Measurements from ENCODE around the gene SFXN2.
A peak's percentile ranks its signal among the peaks of the same experiment; 100 is the strongest.
"Not testable (repeated sequence)": the region's sequence is repeated elsewhere in the genome, so short reads cannot be mapped to it uniquely, and the experiment has no call there.

The SFXN2 gene

GRCh38 chr10:102714621-102715455 lies at the start of gene SFXN2:
TSS of gene SFXN2 (plus strand) at chr10:102714636. CDS start at chr10:102726637, 12,001 bp downstream.
- peak; percentile 72 for DNase-seq (ENCODE audit: low spot score)

- DNase-seq (ENCODE audit: low spot score), result no peak
Measured at GRCh38 chr10:102665904-102666509, 48.4 kb upstream of the SFXN2 start.

DNA sequence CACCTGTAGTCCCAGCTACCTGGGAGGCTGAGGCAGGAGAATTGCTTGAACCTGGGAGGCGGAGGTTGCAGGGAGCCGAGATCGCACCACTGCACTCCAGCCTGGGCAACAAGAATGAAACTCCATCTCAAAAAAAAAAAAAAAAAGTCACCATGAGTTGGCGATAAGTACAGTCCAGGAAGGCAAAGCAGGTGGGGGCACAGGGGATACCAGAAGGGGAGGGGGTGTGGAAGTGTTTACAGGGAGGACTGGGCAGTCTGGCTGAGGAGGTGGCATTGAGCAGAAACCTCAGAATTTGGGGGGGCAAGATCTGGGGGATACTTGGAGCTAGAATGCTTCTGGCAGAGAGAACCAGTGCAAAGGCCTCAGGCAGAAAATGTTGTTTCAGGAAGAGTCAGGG lies 47.0 kb upstream of the SFXN2 start:
- DNase-seq (ENCODE audit: low spot score), result not testable (repeated sequence)

DNA sequence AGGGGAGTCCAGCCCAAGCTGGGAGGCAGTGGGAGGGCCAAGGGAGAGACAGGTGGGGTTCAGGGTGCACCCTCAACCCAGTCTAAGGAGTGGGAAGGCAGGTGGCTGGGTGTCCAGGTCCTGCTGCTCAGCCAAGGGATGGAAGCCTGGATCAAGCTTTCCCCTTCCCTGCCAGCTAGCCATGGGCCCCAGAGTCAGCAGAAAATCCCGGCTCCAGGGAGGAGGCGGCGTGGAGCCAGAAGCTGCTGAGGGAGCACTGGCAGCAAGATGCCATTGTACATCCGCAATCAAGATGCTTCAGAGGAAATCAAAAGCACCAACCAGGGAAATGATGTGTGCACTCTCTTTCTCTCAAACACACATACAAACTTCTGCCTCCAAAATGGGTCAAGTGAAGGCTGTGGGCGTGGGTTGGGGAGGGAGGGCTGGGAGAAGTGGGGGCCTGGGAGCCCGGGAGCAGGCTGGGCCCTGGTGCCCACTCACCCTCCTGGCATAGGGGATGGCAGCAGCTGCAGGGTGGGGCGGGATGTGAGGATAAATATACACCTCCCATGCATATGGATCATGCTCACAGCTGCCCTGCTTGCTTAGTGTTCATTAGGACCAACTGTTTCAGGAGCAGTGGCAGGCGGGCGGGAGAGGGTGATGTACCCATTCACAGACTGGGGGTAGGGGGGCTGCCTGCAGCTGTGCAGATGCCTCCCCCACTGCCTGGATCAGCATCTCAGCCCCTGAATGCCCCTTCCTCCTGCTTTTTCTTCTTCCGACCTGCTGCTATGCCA lies 45.9 kb upstream of the SFXN2 start:
- DNase-seq (ENCODE audit: low spot score), result no peak

- peak; percentile 58 for DNase-seq (ENCODE audit: low spot score)
Measured at GRCh38 chr10:102669206-102670064, 45.0 kb upstream of the SFXN2 start.

DNA sequence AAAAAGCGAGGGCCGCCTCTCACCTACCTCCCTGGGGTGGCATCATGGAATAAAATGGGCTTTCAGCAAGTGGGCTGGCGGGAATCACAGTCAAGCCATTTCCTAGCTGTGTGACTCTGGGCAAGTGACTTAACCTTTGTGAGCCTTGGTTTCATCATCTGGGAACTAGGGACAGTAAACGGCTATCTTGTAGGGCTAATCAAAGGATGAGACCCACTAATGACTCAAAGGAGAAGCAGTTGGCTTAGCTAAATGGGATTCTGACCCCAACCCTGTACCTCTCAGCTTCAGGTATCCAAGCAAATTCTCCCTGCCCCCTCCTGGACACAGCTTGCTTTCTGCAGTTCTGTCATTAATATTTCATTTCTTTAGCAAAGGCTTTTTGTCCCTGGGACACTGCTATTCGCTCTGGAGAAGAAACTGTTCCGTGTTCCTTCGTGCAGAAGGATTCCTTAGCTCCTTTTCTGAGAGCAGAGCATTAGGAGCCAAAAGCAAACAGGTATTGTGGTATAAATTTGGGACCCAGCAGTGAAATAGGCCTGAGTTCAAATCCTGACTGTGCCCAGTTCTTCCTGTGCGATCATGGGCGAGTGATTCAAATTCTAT lies 44.3 kb upstream of the SFXN2 start:
- DNase-seq (ENCODE audit: low spot score), result no peak

GRCh38 chr10:102670871-102671434 lies 43.5 kb upstream of the SFXN2 start:
- DNase-seq (ENCODE audit: low spot score), result no peak

DNA sequence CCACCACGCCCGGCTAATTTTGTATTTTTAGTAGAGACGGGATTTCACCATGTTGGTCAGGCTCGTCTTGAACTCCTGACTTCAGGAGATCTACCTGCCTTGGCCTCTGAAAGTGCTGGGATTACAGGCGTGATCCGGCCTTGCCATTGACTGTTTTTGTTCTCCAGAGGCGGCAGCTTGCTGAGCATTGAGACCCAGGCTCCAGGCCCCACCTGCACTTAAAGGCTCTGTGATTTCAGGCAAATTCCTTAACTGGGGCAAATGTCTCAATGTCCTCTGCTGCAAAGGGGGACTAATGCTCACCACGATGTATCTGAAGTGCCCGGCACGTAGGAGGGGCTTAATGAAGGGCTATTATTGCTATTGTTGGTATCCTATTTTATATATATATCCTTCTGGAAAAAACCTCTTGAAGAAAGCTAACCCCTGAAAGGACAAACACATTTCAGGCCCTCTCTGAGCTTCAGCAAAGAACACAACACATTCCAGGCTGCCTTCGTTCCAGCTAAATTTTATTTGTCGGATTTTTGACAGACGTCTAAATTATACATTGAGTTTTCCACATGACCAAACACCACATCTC lies 41.1 kb upstream of the SFXN2 start:
- no peak for DNase-seq (ENCODE audit: low spot score)

- no peak for DNase-seq (ENCODE audit: low spot score)
Measured at GRCh38 chr10:102673819-102674511, 40.5 kb upstream of the SFXN2 start.

DNA sequence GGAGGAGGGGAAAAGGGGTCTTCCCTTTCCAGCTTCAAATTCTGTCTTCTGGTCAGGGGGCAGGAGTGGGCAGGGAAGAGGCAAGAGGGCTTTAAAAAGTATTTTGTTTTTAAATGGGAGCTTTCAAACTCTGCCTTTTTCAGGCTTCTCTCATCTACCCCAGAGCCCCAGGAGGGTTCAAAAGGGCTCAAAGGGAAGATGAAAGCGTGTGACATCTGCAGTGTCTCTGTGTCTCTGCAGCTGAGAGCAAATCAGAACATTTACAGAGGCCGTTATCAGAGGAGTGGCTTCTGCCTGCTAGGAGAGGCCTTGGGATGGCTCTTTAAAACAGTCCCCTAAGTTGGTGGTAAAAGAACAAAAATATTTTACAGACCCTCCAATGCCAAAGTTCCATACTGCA lies 39.9 kb upstream of the SFXN2 start:
- no peak for DNase-seq (ENCODE audit: low spot score)

DNA sequence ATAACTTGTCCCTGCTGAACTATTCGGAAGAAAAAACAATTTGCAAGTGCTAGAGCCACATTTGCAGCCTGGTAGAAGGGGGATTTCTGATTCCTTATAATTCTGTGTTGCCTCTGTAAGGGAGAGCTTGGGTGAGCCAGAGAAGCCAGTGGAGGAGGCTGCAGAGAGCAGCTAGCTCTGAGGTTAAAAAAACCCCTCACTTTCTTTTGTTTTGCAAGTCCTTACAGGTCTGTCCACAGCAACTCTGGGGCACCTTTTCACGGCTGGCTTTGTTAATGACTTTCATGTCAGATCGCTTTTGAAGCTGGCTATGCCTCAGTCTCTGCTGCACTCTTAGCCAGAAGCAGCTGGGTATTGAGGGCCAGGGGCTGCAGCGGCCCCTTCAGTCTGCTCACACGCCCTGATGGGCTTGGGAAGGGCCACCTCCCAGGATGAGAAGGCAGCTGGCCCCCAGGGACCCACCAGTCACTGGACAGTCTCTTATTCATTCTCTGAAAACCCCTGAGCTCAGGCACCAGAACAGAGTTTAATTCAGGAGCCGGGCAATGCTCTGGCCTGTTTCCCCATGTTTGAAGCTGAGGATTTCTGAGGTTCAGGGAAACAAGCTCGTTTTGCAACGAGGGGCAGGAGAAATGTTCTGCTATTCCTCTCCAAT lies 39.3 kb upstream of the SFXN2 start:
- DNase-seq (ENCODE audit: low spot score), result no peak

DNA sequence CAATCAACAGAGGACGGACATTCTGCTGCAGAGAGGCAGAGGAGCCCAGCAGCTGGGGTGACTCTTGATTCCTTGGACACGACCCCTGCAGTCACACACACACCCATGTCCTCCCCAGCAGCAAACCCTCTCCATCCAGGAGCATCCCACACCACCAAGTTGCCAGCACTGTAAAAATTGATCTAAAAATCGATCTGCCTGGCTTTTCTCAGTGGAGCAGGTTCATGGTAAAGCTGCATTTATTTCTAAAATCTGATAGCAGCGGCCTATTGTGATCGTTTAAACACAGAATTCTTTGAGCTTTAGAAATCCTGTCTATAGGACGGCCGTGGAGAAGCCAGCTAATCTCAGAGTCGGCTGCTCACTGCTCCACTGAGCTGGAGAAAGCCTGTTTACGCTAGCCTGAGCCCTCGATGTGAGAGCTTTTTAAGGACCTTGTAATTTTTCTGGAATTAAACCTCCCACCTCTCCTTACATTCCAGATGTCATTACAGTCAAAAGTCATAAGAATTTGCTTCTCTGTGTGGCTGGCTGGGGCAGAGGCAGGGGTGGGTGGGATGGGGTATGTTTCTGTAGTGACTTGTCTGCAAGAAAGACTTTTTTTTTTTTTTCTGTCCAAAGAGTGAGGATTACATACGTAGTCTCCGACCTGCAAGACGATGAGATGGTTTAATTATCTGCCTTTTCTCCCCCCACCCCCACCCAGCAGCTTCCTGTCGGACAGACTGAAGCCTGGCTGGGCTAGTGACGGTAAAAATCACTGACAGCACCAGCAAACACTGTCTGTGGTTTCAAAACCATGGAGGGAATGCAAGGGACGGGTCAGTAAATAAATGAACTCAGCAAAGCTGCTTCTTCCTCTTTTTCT lies 38.5 kb upstream of the SFXN2 start:
- peak; percentile 48 for DNase-seq (ENCODE audit: low spot score)

- DNase-seq (ENCODE audit: low spot score), result no peak
Measured at GRCh38 chr10:102676534-102677315, 37.7 kb upstream of the SFXN2 start.

DNA sequence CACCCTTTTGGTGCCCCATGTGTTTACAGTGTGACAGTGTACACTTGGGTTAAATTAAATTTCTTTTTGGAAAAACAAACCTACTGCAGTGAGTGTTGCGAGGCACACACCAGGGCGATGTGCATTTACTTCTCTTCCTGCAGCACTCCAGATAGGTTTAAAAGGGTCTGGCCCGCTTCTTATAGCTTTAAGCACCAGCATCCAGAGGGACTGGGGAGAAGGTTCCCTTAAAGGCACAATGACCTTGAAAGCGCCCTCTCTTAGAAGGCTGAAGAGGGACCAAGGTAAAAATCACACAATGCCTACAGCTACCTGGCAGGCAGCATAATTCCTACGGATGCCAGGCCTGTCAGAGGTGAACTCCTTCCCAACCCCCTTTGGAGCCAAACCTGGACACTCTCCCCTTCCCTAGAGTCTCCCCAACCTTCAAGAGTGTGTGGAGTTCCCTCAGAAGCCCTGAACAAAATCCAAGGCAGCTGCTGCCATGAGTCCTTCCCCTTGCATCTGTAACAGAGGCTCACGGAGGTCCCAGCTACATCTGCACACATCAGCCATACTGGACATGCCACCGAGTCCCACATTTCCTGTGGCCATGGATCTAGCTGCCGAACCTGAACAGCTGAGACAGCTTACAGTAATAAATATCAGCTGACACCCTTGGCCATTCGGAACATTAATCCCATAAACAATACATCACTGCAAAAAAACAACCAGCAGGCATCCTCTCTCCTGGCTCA lies 36.9 kb upstream of the SFXN2 start:
- no peak for DNase-seq (ENCODE audit: low spot score)

- DNase-seq (ENCODE audit: low spot score), result no peak
Measured at GRCh38 chr10:102678068-102678400, 36.4 kb upstream of the SFXN2 start.

- peak; percentile 48 for DNase-seq (ENCODE audit: low spot score)
Measured at GRCh38 chr10:102678842-102679289, 35.6 kb upstream of the SFXN2 start.

DNA sequence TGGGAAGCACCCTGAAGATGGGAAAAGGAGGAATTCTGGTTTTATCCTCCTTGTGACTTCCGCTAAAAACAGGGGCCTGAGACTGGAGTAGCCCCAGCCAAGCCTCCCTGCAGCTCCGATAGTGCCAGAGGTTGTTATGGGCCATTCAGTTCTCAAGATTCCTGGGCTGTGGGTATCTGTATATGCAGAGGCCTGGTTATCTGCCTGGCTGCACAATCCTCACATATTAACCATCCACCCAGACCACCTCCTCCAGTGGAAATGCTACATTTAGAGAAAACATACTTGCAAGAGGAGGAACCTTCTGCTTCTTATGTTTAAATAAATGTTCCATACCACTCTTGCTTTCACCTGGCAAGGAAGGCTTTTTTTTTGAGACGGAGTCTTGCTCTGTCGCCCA lies 34.8 kb upstream of the SFXN2 start:
- no peak for DNase-seq (ENCODE audit: low spot score)

Measured in NAMALWA (cell line).